Peyer's patch (tissue), 4 donors: ENCODE measurements around the gene EXOC3.

Experiments used
- POLR2A ChIP-seq, 2 donors: fragments of 450-650 bp; IDR thresholded peaks; one replicate each; pipeline ENCODE4 v1.5.1; 2017; ENCODE audit warnings: antibody characterized with exemption in 2 of 2, mild to moderate bottlenecking in 2 of 2, moderate library complexity in 2 of 2
- TF ChIP-seq, protein P1 (sequence below), 6 experiments: fragments of 450-650 bp in 4 of 6; fragments of 200-600 bp in 2 of 6; sonication (generic) in 1 of 6; IDR thresholded peaks; one replicate each; pipeline ENCODE4 v1.5.1; 2017 to 2019; ENCODE audit warnings: antibody characterized with exemption in 6 of 6, mild to moderate bottlenecking in 3 of 6, moderate library complexity in 1 of 6

DNA sequence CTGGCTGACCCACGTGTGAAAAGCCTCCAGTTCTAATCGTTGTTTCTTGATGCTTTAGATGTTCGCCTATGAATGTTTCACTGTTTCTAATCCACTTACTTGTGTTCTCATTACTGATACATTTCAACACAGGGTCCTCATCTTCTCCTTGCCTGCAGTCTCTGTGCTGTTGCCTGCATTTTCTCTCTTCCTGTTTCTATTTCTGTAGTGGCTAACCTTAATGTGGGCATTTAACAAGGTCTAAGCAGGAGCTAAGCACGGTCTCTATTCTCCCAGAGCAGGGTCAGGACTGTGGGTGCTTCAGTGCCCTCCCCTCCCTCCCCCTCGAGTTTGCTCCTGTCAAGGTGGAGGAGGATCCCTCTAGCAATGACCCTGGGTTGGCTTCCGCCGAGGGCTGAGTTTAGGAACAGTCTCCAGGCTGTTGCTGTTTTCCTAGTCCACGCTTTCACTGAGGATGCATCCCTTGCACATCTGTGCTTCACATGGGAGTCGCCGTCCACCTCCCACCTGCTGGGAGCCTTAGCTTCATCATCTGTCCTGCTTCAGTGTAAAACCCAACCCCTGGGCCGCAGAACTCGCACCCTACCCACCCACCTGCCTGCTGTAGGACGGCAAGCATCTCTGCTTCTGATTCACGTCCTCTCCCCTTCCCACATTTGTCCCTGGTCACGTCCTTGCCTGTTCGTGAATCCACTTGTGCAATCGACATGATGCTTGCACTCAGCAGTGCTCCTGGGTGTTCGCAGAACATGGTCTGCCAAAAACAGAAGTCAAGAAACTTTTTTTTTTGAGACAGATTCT is 2.4 kb upstream of the EXOC3 start:
- TF ChIP-seq, protein P1, sequence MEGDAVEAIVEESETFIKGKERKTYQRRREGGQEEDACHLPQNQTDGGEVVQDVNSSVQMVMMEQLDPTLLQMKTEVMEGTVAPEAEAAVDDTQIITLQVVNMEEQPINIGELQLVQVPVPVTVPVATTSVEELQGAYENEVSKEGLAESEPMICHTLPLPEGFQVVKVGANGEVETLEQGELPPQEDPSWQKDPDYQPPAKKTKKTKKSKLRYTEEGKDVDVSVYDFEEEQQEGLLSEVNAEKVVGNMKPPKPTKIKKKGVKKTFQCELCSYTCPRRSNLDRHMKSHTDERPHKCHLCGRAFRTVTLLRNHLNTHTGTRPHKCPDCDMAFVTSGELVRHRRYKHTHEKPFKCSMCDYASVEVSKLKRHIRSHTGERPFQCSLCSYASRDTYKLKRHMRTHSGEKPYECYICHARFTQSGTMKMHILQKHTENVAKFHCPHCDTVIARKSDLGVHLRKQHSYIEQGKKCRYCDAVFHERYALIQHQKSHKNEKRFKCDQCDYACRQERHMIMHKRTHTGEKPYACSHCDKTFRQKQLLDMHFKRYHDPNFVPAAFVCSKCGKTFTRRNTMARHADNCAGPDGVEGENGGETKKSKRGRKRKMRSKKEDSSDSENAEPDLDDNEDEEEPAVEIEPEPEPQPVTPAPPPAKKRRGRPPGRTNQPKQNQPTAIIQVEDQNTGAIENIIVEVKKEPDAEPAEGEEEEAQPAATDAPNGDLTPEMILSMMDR (IDR thresholded peaks at IDR 0.05) = no peak
- TF ChIP-seq POLR2A (IDR thresholded peaks at IDR 0.05) = no peak
